HG03457 (cell line): ENCODE results near the gene NMU.
A peak's percentile ranks its signal among the peaks of the same experiment; 100 is the strongest.
"Not testable (repeated sequence)": the region's sequence is repeated elsewhere in the genome, so short reads cannot be mapped to it uniquely, and the experiment has no call there.

Source experiments
- ATAC-seq: cut with Tn5 transposase; IDR thresholded peaks from one replicate; pipeline ENCODE4 v1.9.1; 2021; ENCODE audit warnings: moderate number of reproducible peaks; ENCODE audit not compliant: unreplicated experiment

The NMU gene, protein sequence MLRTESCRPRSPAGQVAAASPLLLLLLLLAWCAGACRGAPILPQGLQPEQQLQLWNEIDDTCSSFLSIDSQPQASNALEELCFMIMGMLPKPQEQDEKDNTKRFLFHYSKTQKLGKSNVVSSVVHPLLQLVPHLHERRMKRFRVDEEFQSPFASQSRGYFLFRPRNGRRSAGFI

GRCh38 chr4:55635741-55636655, at the start of gene NMU:
Gene NMU (minus strand): TSS chr4:55636298. CDS start chr4:55636192, 106 bp downstream.
- peak; percentile 67 for ATAC-seq

DNA sequence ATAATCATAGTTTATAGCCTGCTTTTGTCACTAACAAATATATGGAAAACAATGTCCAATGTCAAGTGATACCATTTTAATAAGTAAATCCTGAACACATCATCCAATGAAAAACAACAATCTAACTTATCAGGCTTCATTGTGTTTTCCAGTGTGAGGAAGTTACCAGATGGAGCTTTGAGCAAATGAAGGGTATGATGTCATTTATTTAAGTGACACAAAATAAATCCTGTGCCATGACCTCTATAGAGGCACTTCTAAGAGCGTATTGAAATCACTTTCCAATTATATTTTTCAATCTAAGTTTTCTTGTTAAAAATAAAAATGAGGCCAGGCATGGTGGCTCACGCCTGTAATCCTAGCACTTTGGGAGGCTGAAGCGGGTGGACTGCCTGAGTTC, 48.2 kb upstream of the NMU start:
- ATAC-seq = no peak

DNA sequence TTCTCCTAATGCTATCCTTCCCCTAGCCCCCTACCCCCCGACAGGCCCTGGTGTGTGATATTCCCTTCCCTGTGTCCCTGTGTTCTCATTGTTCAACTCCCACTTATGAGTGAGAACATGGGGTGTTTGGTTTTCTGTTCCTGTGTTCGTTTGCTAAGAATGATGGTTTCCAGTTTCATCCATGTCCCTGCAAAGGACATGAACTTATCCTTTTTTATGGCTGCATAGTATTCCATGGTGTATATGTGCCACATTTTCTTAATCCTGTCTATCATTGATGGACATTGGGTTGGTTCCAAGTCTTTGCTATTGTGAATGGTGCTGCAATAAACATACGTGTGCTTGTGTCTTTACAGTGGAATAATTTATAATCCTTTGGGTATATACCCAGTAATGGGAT, 46.7 kb upstream of the NMU start:
- ATAC-seq = not testable (repeated sequence)

- no peak for ATAC-seq
These were observed 46.2 kb upstream of the NMU start for GRCh38 chr4:55682295-55682694.

DNA sequence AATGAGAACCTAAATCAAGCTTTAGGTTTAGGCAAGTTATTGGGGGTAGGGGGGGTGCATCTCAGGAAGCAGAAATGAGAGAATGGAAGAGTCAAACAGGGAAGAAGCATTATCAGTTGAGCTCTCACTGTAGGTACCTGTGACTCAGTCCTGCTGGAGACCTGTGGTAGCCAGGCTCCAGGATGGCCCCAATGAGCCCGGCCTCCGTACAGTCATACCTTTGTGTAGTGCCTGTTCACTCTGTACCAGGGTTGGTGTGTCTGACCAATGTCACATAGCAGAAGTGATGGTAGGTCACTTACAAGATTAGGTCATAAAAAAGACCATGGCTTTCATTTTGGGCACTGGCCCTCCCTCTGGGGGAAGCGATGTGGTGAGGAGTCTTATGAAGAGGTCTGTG, 45.3 kb upstream of the NMU start:
- ATAC-seq = no peak

DNA sequence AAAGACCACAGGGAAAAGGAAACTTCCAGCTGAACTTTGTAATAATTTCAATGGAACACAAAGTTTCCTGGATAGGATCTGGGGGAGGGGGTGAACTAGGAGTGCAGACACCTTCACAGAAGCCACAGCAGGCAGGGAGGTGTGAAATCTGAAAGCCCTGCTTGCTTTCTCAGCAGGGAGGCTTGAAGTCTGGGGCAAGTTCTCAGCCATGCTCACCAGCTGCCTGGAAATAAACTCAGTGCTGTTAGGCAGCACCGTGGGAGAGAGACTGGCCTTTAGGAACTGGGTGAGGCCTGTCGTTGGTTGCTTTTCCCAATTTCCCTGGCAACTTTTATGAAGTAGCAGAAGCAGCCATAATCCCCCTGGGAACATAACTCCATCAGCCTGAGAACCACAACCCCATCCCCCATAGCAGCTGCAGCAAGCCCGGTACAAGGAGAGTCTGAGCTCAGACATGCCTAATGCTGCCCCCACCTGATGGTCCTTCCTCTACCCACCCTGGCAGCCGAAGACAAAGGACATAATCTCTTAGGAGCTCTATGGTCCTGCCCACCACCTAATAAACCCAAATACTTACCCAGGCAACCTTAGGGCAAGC, 39.2 kb upstream of the NMU start:
- ATAC-seq = no peak

DNA sequence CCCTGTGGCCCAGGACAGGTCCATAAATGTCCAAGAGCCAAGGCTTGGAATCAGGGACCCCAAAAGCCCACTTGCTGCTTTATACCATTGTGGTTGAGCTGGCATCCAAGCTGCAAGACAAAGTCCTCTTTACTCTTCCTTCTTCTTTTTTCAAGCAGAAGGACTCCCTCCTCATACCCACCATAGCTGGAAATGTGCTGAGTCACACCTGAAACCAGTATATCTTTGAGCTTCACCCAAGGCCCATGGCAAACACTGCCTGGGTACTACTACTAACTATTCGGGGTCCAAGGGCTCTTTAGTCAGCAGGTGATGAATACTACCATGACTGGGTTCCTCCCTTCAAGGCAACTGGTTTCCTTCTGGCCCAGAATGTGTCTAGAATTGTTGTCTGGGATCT, 37.3 kb upstream of the NMU start:
- ATAC-seq = no peak

- no peak for ATAC-seq
These were observed 35.6 kb upstream of the NMU start for GRCh38 chr4:55671667-55672066.

DNA sequence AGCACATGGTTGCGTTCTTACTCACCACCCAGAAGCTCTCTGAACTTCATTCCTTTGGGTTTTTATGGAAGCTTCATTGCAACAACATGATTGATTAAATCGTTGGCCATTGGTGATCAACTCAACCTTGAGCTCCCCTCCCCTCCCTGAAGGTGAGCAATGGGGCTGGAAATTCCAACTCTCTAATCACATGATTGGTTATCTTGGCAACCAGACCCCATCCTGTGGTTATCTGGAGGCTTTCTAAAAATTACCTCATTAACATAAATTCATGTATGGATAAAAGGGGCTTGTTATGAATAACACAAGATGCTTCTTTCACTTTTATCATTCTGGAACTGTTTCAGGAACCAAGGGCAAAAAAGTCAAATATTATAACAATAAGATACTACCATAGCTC, 34.6 kb upstream of the NMU start:
- ATAC-seq = no peak

- no peak for ATAC-seq
These were observed 32.4 kb upstream of the NMU start for GRCh38 chr4:55668449-55668848.

- ATAC-seq = no peak
These were observed 30.4 kb upstream of the NMU start for GRCh38 chr4:55666535-55666934.

- ATAC-seq = no peak
These were observed 27.0 kb upstream of the NMU start for GRCh38 chr4:55663145-55663544.

DNA sequence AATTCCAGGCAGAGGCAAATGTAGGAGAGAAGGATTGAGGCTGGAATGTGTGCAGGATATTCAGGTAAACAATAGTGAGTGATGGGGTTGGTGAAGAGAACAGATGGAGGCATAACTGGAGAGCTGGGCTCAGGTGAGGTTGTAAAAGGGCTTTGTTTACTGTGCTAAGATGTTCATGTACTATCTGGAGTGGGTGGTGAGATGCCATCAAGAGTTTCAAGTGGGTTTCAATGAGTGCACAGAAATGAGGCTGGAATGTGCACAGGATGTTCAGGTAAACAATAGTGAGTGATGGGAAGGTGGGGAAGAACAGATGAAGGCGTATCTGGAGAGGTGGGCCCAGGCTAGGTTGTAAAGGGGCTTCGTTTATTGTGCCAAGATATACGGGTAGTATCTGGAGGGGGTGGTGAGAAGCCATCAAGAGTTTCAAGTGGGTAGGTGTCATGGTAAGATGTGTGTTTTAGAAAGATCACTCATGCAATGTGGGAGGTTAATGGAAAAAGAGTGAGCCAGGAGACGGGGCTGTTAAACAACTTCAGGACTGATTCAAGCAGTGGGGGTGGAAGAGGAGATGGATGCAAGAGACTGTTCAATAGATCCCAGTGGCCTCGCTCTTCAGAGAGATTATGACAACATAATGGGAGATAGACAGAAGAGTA, 25.4 kb upstream of the NMU start:
- no peak for ATAC-seq

DNA sequence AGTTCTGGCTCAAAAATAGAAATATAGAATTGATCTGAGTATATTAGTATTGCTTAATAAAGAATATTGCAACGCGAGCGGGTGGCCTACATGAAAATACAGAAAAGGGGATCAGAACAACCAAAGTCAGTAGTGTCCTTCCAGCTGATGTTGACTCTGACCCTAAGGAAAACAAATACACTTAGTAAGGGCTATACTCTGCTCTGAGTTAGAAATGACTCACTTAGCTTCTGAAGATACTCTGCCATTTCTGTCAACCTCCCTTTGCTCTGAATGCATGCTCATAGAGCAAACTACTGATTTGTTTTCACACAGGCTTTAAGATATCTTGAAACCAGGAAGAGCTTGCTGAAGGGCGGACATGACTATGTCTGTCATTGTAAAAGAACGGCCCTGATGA, 22.6 kb upstream of the NMU start:
- ATAC-seq = no peak

- no peak for ATAC-seq
These were observed 18.0 kb upstream of the NMU start for GRCh38 chr4:55654131-55654530.

DNA sequence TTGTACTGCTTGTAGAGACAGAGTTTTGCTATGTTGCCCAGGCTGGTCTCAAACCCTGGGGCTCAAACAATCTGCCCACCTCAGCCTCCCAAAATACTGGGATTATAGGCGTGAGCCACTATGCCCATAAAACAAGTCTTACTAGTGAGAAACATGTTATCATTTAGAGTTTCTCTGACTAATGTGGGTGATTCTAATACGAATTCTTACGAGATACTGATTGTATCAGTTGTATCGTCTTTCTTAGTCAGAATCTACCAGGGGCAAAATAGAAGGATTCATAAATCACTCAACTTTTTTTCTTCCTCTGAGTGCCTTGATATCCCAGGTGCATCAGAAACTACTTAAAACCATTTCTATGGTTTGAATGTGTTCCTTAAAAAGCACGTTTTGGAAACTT, 14.4 kb upstream of the NMU start:
- ATAC-seq = no peak

DNA sequence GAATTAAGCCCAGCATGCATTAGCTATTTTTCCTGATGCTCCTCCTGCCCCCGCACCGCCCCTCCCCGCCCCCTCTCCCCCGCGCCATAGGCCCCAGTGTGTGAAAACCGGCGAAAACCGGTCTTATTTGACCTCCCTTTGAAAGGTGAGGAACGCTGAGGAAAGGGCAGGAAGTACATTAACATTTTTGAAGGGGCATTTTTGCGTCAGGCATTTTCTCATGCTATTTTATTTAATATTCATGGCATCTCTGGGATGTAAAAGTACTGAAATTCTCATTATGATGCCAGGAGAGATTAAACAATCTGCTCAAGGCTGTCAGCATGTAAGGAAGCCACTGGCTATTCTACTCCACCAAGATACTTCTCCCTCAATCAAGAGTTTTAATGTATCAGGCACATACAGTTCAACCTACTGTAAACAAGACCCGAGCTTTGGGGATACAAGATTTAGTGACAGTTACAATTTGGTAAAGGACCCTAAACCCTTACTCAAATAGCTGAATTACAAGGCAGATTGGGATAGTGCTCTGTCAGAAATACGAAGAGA, 1.2 kb upstream of the NMU start:
- no peak for ATAC-seq

- ATAC-seq = no peak
These were observed 530 bp upstream of the NMU start for GRCh38 chr4:55636656-55636999.

- ATAC-seq = no peak
These were observed 816 bp downstream of the NMU start for GRCh38 chr4:55635282-55635681.

GRCh38 chr4:55634417-55635128, 1.5 kb downstream of the NMU start:
- no peak for ATAC-seq

GRCh38 chr4:55633903-55634302, 2.2 kb downstream of the NMU start:
- no peak for ATAC-seq
